Lower leg skin (tissue), 3 donors: ENCODE data around the gene BCAS4.

ENCODE experiments used
- POLR2A ChIP-seq, 2 donors: fragments of 450-650 bp; IDR thresholded peaks; one replicate each; pipeline ENCODE4 v1.6.1; 2016 to 2017; ENCODE audit warnings: antibody characterized with exemption in 2 of 2, mild to moderate bottlenecking in 1 of 2, moderate library complexity in 1 of 2
- TF ChIP-seq, protein P1 (sequence below), 3 donors: fragments of 450-650 bp; IDR thresholded peaks; one replicate each; pipeline ENCODE4 v1.5.1; 2016; ENCODE audit warnings: antibody characterized with exemption in 3 of 3, mild to moderate bottlenecking in 3 of 3, moderate library complexity in 2 of 3

DNA sequence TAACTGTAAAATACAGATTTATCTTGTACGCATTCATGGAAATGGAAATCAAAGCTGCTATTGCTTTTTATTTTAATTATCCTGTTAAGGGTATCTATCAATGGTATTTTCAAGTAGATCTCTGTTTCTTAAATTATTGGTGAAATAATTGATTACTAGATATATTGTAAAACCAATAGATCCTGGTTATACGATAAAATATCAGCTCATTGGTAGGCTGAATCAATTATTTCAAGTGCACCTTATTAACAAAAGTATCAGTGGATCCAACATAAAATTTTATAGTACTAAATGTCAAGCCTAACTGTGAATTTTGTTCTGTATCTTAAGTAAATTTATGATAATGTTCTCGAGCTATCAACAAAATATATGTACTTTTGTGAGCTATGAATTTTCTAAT lies 41.7 kb upstream of the BCAS4 start:
- TF ChIP-seq POLR2A (IDR thresholded peaks at IDR 0.05), result no peak
- TF ChIP-seq, protein P1, sequence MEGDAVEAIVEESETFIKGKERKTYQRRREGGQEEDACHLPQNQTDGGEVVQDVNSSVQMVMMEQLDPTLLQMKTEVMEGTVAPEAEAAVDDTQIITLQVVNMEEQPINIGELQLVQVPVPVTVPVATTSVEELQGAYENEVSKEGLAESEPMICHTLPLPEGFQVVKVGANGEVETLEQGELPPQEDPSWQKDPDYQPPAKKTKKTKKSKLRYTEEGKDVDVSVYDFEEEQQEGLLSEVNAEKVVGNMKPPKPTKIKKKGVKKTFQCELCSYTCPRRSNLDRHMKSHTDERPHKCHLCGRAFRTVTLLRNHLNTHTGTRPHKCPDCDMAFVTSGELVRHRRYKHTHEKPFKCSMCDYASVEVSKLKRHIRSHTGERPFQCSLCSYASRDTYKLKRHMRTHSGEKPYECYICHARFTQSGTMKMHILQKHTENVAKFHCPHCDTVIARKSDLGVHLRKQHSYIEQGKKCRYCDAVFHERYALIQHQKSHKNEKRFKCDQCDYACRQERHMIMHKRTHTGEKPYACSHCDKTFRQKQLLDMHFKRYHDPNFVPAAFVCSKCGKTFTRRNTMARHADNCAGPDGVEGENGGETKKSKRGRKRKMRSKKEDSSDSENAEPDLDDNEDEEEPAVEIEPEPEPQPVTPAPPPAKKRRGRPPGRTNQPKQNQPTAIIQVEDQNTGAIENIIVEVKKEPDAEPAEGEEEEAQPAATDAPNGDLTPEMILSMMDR (IDR thresholded peaks at IDR 0.05), result no peak
